ENCODE measurements around the gene SHROOM2. TPM values are rescaled to one million over a fixed set of nuclear protein-coding genes. Genes with fewer than 3 reads are reported as not detected.

SHROOM2 gene
- total RNA-seq, 2 experiments from 2014 or later, result not detected

DNA sequence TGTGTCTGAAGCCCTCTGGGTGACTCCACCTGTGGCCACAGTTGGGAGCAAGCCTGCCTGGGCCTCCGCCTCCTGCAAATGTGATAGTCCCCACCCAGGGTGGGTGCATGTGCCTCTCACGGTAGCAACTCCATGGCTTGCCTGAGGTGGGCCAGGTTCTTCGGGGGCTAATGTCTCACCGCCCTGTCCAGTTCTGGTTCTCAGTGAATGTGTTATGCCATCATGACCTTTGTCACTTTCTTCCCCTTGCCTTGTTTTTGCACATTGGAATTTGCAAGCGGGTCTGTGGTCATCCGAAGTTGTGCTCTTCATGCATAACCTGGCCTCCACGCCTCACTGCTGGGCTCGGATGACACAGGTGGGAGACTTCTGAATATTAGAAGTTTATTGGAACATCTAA, 39.7 kb downstream of the SHROOM2 start:
- ChIA-PET CTCF (no interaction called here), POLR2A (no interaction called here)
- DNase-seq, result no peak
- peaks cover 3% of the 10 kb centered on the region for H3K4me1 Mint-ChIP-seq
- no peaks in the 10 kb centered on the region for H3K36me3 Mint-ChIP-seq (ENCODE audit: low read depth)
- H3K27ac Mint-ChIP-seq, result no peak overlapping the region
- peaks cover 21% of the 10 kb centered on the region for H3K27me3 Mint-ChIP-seq
- H3K4me3 Mint-ChIP-seq, result no peak overlapping the region
- no peaks in the 10 kb centered on the region for H3K9me3 Mint-ChIP-seq

DNA sequence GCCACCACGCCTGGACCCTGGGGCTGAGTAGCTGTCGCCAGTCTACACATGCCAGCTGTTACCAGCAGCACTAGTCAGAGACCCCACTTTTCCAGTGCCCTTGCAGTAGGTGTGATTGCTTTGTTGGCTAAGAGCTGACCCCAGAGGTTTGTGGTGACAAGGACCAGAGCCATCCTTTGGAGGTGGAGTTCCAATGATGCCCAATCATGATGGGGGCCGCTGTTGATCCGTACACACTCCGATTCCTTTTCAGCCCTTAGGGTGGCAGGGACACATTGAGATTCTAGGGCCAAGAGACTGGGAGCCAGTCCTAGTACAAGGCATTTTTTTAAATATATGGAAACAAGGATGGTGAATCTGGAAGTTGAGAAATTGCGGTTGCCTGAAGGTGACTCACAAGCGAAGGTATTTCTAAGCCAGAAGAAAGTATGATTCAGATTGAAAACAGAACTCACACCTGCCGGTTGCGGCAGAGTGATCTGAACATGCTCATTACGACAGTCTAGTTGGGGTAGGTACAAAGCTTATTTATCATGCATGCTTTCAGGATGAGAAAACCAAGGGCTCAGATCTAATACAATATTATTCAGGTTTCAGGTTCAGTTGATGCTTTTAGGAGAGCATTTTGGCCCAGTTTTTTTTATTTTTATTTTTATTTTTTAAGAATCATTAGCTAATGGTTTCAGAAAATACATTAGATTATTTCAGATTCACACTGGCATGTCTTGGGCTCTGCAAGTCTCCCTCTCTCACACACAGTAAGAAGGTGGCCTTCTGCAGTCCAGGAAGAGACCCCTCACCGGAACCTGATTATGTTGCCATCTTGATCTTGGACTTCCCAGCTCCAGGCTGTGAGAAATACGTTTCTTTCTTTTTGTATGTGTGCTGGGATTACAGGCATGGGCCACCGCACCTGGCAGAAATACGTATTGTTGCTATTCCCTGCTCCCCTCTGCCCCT, 43.4 kb downstream of the SHROOM2 start:
- peaks cover 3% of the 10 kb centered on the region for H3K4me1 Mint-ChIP-seq
- no peak overlapping the region for H3K27ac Mint-ChIP-seq
- POLR2A ChIA-PET, result no interaction called here
- H3K27me3 Mint-ChIP-seq, result peaks cover 18% of the 10 kb centered on the region
- H3K4me3 Mint-ChIP-seq, result no peak overlapping the region
- CTCF ChIA-PET, result interaction anchor here (0.7 kb wide), 1 partner anchor 38 kb away, joined by 7 read pairs; no protein-coding TSS in a partner anchor
- no peaks in the 10 kb centered on the region for H3K36me3 Mint-ChIP-seq (ENCODE audit: low read depth)
- no peaks in the 10 kb centered on the region for H3K9me3 Mint-ChIP-seq
- peak; percentile 16 for DNase-seq

DNA sequence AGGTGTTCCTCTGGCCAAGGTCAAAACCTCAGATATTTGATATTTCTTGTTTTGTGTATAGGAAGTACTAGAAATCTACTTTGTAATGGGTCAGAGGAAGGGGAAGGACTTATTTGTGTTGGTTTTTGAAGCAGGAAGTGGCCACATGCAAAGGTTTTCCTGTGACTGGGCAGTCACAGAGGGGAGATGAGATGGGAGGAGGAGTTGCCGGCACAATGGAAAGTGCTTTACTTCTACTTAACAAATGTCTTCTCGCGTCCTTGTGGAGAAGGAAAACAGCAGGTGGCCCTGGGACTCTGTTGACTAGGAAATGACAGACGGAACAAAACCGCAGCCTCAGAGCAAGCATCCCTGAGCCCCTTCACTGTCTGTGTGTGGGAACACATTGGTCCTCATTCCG, 46.6 kb downstream of the SHROOM2 start:
- POLR2A ChIA-PET, result no interaction called here
- no peak overlapping the region for H3K4me3 Mint-ChIP-seq
- peaks cover 3% of the 10 kb centered on the region for H3K4me1 Mint-ChIP-seq
- CTCF ChIA-PET, result no interaction called here
- no peaks in the 10 kb centered on the region for H3K9me3 Mint-ChIP-seq
- peaks cover 9% of the 10 kb centered on the region for H3K27me3 Mint-ChIP-seq
- DNase-seq, result no peak
- no peaks in the 10 kb centered on the region for H3K36me3 Mint-ChIP-seq (ENCODE audit: low read depth)
- no peak overlapping the region for H3K27ac Mint-ChIP-seq

DNA sequence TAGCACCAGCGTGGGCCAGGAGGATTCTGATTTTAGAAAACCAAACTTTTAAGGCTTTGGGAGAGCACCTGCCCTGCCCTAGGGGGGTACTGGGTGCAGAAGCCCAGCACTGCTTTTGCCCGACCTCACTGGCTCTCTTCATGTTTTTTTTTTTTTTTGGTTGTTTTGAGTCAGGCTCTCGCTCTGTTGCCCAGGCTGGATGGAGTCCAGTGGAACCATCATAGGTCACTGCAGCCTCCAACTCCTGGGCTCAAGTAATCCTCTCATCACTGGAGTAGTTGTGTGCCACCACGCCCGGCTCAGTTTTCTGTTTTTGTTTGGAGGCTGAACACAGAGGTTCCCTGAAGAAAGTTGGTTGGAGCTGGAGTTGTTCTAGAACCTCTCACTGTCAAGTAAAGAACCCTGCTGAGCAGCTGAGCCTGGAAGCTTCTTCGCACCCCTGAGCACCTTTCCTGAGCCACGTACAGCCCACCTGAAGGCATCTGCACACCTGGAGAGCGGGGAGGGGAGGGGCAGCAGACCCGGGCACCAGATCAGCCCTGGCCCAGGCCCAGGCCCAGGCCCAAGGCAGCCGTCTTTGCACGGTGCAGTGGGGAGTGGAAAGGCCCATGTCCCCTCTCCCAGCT, 49.5 kb downstream of the SHROOM2 start:
- H3K4me1 Mint-ChIP-seq, result no peaks in the 10 kb centered on the region
- H3K9me3 Mint-ChIP-seq, result no peaks in the 10 kb centered on the region
- ChIA-PET POLR2A (no interaction called here), CTCF (no interaction called here)
- no peaks in the 10 kb centered on the region for H3K36me3 Mint-ChIP-seq (ENCODE audit: low read depth)
- H3K4me3 Mint-ChIP-seq, result no peak overlapping the region
- DNase-seq, result no peak
- H3K27me3 Mint-ChIP-seq, result peaks cover 8% of the 10 kb centered on the region
- H3K27ac Mint-ChIP-seq, result no peak overlapping the region

DNA sequence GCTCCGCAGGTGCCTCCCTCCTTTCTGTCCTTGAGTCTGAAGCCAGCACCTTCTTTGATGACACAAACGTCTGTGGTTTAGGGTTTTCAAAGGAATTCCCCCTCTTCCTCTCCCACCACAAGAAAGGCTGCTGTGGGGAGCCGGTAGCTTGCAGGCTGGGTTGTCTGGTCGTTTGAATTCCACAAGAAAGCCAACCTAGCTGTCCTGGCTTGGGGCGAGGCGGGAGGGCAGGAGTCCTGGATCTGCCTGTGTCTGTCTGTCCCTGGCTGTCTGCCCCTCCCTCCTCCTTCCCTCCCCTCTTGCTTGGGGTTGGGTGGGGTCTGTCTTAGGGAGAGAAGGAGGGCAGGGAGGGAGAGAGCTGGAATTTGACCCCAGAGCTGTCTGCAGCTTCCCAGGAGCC, 56.3 kb downstream of the SHROOM2 start:
- no peaks in the 10 kb centered on the region for H3K4me1 Mint-ChIP-seq
- no peaks in the 10 kb centered on the region for H3K36me3 Mint-ChIP-seq (ENCODE audit: low read depth)
- no peak overlapping the region for H3K4me3 Mint-ChIP-seq
- no peak for DNase-seq
- H3K27me3 Mint-ChIP-seq, result peaks cover 18% of the 10 kb centered on the region
- H3K9me3 Mint-ChIP-seq, result no peaks in the 10 kb centered on the region
- POLR2A ChIA-PET, result no interaction called here
- no peak overlapping the region for H3K27ac Mint-ChIP-seq
- CTCF ChIA-PET, result no interaction called here

DNA sequence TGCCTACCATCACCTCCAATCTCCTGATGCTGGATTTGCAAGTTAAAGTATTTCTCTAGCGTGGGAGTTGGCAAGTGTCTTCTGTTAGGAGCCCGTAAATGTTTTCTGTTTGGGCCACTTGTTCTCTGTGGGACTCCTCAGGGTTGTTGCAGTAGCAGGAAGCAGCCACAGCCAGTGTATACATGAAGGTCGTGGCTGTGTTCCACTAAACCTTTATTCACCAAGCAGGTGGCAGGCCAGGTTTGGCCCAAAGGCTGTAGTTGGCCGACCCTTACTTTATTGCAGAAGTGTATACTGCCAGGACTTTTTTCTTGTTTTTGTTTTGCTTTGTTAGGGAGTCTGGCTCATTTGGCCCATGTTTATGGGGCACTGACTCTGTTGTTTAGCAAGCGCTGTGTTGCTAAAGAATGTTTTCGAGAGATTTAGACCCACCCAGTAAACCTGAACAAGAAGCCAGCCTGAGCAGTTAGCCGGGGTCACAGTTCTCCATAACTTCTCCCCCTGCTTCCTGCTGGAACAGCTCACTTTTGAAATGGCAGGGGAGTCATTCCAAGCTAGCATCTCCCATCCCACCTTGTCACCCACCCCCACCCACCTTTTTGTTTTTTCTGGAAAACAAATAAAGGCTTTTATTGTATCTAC, 58.8 kb downstream of the SHROOM2 start:
- ChIA-PET POLR2A (no interaction called here), CTCF (no interaction called here)
- H3K27me3 Mint-ChIP-seq, result peaks cover 16% of the 10 kb centered on the region
- H3K36me3 Mint-ChIP-seq (ENCODE audit: low read depth), result no peaks in the 10 kb centered on the region
- no peak overlapping the region for H3K4me3 Mint-ChIP-seq
- H3K9me3 Mint-ChIP-seq, result no peaks in the 10 kb centered on the region
- DNase-seq, result no peak
- H3K4me1 Mint-ChIP-seq, result no peaks in the 10 kb centered on the region
- no peak overlapping the region for H3K27ac Mint-ChIP-seq

DNA sequence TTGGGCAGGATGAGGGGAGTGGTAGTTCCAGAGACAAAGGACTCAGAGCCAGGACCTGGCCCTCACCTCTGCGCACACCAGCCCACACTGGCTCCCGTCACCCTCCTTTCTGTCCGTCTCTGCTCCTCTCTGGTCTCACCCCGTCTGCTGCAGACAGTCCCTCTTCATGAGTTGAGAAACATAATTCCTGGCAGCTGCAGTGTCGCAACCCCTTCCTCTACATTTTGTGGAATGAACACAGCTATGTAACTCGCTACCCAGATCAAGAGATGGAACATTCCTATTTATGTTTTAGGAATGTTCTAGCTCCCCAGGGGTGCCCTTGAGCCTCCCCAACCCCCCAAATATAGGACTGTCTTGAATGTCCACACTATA, 59.3 kb downstream of the SHROOM2 start:
- DNase-seq, result no peak
- POLR2A ChIA-PET, result no interaction called here
- CTCF ChIA-PET, result no interaction called here
- Mint-ChIP-seq H3K4me3 (no peak overlapping the region), H3K9me3 (no peaks in the 10 kb centered on the region), H3K27ac (no peak overlapping the region), H3K4me1 (no peaks in the 10 kb centered on the region), H3K36me3 (ENCODE audit: low read depth) (no peaks in the 10 kb centered on the region), H3K27me3 (peaks cover 16% of the 10 kb centered on the region)

DNA sequence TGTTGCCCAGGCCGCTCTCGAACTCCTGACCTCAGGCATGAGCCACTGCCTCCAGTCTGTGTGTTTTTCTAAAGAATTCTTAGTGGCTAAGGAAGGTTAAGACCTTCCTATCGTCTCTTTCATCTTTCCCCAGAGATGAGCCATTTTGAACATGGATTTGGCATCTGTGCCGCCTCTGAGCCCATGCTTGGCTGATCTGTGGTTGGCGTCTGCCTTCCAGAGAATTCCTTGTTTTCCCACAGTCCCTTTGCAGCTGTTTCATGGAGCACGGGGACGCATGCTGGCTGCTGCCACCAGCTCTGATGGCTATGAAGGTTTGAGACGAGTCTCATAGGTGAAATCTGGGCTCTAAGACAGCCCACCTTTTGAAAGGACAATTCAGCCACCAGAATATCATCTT, 60.4 kb downstream of the SHROOM2 start:
- no peaks in the 10 kb centered on the region for H3K4me1 Mint-ChIP-seq
- no peak overlapping the region for H3K27ac Mint-ChIP-seq
- no peaks in the 10 kb centered on the region for H3K9me3 Mint-ChIP-seq
- CTCF ChIA-PET, result no interaction called here
- H3K4me3 Mint-ChIP-seq, result no peak overlapping the region
- H3K36me3 Mint-ChIP-seq (ENCODE audit: low read depth), result no peaks in the 10 kb centered on the region
- no peak for DNase-seq
- POLR2A ChIA-PET, result no interaction called here
- H3K27me3 Mint-ChIP-seq, result peaks cover 13% of the 10 kb centered on the region

DNA sequence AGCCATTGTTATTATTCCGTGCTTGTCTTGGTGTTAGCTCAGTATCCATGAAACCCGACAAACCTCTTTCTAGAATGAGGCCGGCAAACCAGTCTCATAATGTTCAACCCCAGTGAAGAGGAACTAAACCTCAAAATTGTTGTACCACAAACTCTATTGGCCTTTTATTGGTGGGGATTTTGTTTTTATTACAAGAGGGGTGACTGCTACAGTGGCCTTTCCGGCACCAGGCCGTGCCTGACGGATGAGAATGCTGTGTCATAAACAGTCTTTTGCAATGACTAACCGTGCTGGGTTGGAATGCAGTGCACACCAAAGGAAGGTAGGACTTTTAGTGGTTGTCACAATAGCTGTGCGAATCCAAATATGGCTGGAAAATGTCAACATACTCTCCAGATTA, 60.8 kb downstream of the SHROOM2 start:
- no peak for DNase-seq
- Mint-ChIP-seq H3K4me1 (no peaks in the 10 kb centered on the region), H3K27ac (no peak overlapping the region), H3K9me3 (no peaks in the 10 kb centered on the region), H3K36me3 (ENCODE audit: low read depth) (no peaks in the 10 kb centered on the region), H3K27me3 (peaks cover 13% of the 10 kb centered on the region), H3K4me3 (no peak overlapping the region)
- POLR2A ChIA-PET, result no interaction called here
- CTCF ChIA-PET, result no interaction called here

DNA sequence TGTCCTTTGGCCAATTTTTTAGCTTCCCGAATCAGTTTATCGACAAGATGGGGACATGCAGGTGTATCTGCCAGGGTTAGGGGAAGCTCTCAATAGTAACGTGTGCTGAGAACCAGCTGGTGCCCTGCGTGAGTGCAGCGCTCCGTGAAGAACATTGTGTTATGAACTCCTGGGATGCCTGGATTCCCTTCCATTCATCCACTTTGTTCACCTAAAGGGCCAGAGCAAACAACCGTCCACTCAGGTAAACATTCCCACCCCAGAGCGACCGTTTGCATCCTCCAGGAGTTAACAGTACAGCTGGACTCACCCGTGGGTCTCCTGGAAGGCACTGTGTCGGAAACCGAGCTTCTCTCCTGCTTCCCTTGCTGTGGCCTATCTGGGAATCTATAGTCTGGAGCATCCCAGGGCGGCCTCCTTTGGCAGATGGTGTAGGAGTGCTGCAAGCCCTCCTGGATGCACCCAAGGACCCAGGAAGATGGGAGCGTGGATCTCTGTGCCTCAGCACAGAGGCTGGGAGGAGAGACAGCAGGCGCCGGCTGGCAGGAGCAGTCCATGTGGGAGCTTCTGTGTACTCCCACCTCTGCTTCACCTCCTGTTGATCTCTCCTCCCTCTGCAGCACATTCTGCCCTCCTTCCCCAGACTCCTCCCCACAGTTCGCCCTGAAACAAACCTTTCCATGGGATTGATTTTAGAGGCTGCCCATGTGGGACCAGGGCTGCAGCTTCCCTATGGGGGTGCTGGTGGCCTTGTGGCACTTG, 62.7 kb downstream of the SHROOM2 start:
- CTCF ChIA-PET, result interaction anchor here (0.6 kb wide), 1 partner anchor 37 kb away, joined by 3 read pairs; no protein-coding TSS in a partner anchor
- POLR2A ChIA-PET, result no interaction called here
- Mint-ChIP-seq H3K27ac (no peak overlapping the region), H3K9me3 (no peaks in the 10 kb centered on the region), H3K4me3 (no peak overlapping the region), H3K4me1 (no peaks in the 10 kb centered on the region), H3K27me3 (peaks cover 10% of the 10 kb centered on the region), H3K36me3 (ENCODE audit: low read depth) (no peaks in the 10 kb centered on the region)
- DNase-seq, result no peak

DNA sequence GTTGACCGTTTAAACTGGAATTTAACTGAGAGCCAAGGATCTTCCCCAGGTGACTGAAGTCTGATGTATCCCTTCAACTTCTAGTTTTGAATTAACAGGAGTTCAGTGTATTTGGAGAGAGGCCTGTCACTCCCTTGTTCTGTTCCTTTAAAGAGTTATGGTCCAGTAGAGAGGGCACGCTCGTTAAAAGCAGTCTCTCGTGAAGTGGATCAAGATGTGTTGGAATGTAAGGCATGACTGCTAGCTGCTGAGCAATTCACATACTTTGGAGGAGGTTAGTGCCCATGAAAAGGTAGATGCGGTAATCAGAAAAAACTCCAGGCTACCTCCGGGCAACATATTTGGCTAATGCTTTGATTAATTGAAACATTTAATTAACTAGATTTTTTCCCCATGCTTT, 65.7 kb downstream of the SHROOM2 start:
- H3K9me3 Mint-ChIP-seq, result no peaks in the 10 kb centered on the region
- POLR2A ChIA-PET, result no interaction called here
- H3K4me1 Mint-ChIP-seq, result no peaks in the 10 kb centered on the region
- no peak overlapping the region for H3K27ac Mint-ChIP-seq
- H3K4me3 Mint-ChIP-seq, result no peak overlapping the region
- H3K36me3 Mint-ChIP-seq (ENCODE audit: low read depth), result no peaks in the 10 kb centered on the region
- CTCF ChIA-PET, result no interaction called here
- H3K27me3 Mint-ChIP-seq, result peaks cover 12% of the 10 kb centered on the region
- DNase-seq, result no peak

DNA sequence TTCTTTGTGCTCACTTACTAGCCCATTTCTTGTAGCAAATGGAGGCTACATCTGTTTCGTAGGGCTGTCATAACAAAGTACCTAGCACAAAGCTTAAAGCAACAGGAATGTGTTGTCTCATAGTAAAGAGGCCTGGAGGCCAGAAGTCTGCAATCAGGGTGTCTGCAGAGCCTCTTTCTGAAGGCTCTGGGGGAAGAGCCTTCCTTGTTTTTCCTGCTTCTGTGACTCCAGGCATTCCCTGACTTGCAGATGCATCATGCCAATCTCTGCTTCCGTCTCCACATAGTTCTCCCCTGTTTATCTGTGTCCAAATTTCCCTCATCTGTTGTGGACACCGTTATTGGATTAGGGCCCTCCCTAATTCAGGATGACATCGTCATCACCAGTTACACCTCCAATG, 67.1 kb downstream of the SHROOM2 start:
- DNase-seq, result no peak
- Mint-ChIP-seq H3K27ac (no peak overlapping the region), H3K4me3 (no peak overlapping the region), H3K27me3 (peaks cover 13% of the 10 kb centered on the region), H3K36me3 (ENCODE audit: low read depth) (no peaks in the 10 kb centered on the region), H3K9me3 (no peaks in the 10 kb centered on the region), H3K4me1 (no peaks in the 10 kb centered on the region)
- ChIA-PET CTCF (no interaction called here), POLR2A (no interaction called here)

DNA sequence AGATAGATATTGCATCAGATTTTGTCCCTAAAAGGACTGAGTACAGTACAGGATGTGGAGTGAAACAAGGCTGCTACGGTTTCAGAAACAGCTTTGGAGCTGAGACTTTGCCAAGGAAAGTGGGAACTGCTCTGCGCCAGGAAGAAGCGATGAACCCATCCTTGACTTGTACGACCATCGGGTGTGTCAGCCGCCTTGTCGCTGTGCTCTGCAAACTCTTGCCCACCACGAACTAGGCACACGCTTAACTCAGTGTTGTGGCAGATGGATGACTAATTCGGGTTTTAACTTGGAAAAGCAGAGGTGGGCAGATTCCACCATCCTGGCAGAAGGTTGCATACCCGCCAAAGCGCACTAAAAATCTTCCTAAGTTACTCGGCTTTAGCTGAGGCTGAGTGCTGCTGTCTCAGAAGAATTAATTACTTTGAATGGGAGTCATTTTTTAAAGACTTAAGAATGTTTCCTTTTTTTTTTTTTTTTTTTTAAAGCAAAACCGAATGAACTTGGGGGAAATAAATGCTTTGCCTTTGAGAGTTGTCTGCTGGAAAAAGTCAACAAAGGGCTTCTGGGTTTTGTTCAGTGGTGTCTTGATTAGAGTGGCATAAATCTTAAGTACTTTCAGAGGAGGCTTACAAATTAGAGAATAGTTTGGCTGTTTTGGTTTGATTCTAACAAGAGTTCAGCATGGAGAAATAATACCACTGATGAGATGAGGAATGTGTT, 69.5 kb downstream of the SHROOM2 start:
- CTCF ChIA-PET, result no interaction called here
- POLR2A ChIA-PET, result no interaction called here
- Mint-ChIP-seq H3K36me3 (ENCODE audit: low read depth) (no peaks in the 10 kb centered on the region), H3K9me3 (no peaks in the 10 kb centered on the region), H3K4me3 (no peak overlapping the region), H3K27me3 (peaks cover 9% of the 10 kb centered on the region), H3K27ac (no peak overlapping the region), H3K4me1 (peaks cover 2% of the 10 kb centered on the region)
- DNase-seq, result no peak
